ENCODE measurements around the gene SALL1. TPM values are rescaled to one million over a fixed set of nuclear protein-coding genes. Genes with fewer than 3 reads are reported as not detected.

SALL1 gene
- total RNA-seq, 3 donors from 2014 or later (not counting 1 experiment from before 2014, with no cell fraction given) = not detected

DNA sequence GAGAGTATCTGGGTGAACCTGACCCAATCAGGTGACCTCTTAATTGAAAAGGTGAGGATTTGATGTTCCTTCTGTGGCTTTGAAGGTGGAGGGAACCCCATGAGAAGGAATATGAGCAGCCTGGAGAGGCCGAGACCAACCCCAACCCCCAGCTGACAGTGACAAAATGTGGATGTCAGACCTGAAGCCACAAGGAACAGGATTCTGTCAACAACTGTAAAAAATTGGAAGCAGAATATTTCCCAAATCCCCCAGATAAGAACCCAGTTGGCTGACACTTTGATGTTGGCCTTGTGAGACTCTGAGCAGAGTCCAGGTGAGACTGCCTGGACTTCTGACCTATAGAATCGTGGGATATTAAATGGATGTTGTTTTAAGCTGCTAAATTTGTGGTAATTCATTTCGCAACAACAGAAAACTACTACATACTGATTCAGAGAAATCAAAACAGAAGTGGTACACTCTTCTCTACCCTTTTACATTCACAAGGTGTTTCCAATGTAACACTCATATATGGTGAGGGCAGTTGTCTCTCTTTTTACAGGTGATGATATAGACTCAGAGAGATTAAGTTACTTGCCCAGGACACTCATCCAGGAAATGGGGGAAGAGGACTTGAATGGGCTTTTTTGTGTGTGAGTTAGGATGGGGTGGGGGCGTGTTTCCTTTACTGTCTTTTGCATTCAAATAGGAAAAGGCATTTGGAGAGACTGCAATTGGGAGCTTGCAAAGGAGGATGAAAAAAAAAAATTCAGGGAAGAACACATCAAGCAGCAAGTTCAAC lies 29.8 kb upstream of the SALL1 start:
- Histone ChIP-seq H3K9me3 (ENCODE audit: control insufficient read depth, insufficient read depth, low read length) (no peaks in the 10 kb centered on the region), H3K27me3 (ENCODE audit: control insufficient read depth, insufficient read depth, low read length) (no peaks in the 10 kb centered on the region), H3K4me3 (ENCODE audit: low read length) (no peak overlapping the region), H3K4me1 (ENCODE audit: control insufficient read depth, insufficient read depth, low read length) (no peaks in the 10 kb centered on the region), H3K27ac (ENCODE audit: low read length) (no peak overlapping the region), H3K36me3 (ENCODE audit: control insufficient read depth, insufficient read depth, low read length) (no peaks in the 10 kb centered on the region)
- H3K4me1 Mint-ChIP-seq = no peaks in the 10 kb centered on the region
- intact Hi-C loops (cut with micrococcal nuclease) = no loop called here
- H3K27ac Mint-ChIP-seq = no peak overlapping the region
- H3K36me3 Mint-ChIP-seq = no peaks in the 10 kb centered on the region
- DNase-seq (no peak), ATAC-seq (no peak)
- H3K4me3 Mint-ChIP-seq = no peak overlapping the region
- WGBS (ENCODE audit: insufficient coverage) = 60% methylated on average over 2 of the region's 4 CpGs
- TF ChIP-seq, protein P1, sequence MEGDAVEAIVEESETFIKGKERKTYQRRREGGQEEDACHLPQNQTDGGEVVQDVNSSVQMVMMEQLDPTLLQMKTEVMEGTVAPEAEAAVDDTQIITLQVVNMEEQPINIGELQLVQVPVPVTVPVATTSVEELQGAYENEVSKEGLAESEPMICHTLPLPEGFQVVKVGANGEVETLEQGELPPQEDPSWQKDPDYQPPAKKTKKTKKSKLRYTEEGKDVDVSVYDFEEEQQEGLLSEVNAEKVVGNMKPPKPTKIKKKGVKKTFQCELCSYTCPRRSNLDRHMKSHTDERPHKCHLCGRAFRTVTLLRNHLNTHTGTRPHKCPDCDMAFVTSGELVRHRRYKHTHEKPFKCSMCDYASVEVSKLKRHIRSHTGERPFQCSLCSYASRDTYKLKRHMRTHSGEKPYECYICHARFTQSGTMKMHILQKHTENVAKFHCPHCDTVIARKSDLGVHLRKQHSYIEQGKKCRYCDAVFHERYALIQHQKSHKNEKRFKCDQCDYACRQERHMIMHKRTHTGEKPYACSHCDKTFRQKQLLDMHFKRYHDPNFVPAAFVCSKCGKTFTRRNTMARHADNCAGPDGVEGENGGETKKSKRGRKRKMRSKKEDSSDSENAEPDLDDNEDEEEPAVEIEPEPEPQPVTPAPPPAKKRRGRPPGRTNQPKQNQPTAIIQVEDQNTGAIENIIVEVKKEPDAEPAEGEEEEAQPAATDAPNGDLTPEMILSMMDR (IDR thresholded peaks at IDR 0.05) = no peak
- peaks cover 0 to 2% of the 10 kb centered on the region in 2 donors for H3K9me3 Mint-ChIP-seq
- peaks cover 0 to 12% of the 10 kb centered on the region in 2 donors for H3K27me3 Mint-ChIP-seq (ENCODE audit: low read depth in 2 of 2)

DNA sequence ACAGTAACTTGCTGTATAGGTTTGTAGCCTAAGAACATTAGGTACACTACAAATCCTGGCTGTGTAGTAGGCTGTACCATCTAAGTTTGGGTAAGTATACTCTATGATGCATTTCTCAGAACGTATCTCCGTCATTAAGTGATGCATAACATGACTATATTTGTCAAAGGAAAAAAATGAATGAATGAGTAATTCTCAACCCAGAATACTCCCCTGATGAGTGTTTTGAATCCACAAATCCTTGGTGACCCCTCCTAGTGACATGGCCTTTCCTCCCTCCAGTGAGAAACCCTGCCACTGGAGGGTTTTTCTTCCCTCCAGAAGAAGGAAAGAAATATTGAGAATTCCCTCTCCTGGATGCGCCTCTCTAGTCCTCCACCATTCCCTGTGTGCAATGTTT lies 24.0 kb upstream of the SALL1 start:
- TF ChIP-seq, protein P1 (IDR thresholded peaks at IDR 0.05) = no peak
- intact Hi-C loops (cut with micrococcal nuclease) = no loop called here
- Mint-ChIP-seq H3K36me3 (no peaks in the 10 kb centered on the region), H3K4me3 (no peak overlapping the region), H3K27ac (no peak overlapping the region), H3K4me1 (no peaks in the 10 kb centered on the region), H3K9me3 (no peaks in the 10 kb centered on the region), H3K27me3 (ENCODE audit: low read depth in 2 of 2) (no peaks in the 10 kb centered on the region)
- Histone ChIP-seq H3K4me3 (ENCODE audit: low read length) (no peak overlapping the region), H3K4me1 (ENCODE audit: control insufficient read depth, insufficient read depth, low read length) (no peaks in the 10 kb centered on the region), H3K27ac (ENCODE audit: low read length) (no peak overlapping the region), H3K9me3 (ENCODE audit: control insufficient read depth, insufficient read depth, low read length) (no peaks in the 10 kb centered on the region), H3K27me3 (ENCODE audit: control insufficient read depth, insufficient read depth, low read length) (no peaks in the 10 kb centered on the region), H3K36me3 (ENCODE audit: control insufficient read depth, insufficient read depth, low read length) (no peaks in the 10 kb centered on the region)
- ATAC-seq = no peak
- no peak for DNase-seq
- 88% methylated on average over 1 of the region's 3 CpGs for WGBS (ENCODE audit: insufficient coverage)

DNA sequence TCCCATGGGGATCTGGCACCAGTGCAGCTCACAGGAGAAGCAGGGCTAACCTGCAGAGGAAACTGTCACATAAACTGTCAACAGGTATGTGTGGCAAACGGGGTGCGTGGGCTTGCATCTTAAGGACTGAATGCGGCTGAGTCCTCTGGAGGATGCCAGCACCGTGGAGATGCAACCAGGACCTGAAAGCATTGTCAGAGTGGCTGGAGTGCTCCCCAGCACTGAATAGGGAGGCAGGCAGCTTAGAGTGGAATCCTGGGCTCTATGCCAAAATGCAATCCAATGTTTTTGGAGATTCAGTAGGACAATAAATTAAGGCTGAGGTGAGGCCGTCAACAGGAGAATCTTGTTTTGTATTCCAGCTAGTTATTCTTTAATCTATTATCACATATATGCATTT lies 21.3 kb upstream of the SALL1 start:
- Histone ChIP-seq H3K4me3 (ENCODE audit: low read length) (no peak overlapping the region), H3K27me3 (ENCODE audit: control insufficient read depth, insufficient read depth, low read length) (no peaks in the 10 kb centered on the region), H3K9me3 (ENCODE audit: control insufficient read depth, insufficient read depth, low read length) (no peaks in the 10 kb centered on the region), H3K4me1 (ENCODE audit: control insufficient read depth, insufficient read depth, low read length) (no peaks in the 10 kb centered on the region), H3K27ac (ENCODE audit: low read length) (no peak overlapping the region), H3K36me3 (ENCODE audit: control insufficient read depth, insufficient read depth, low read length) (no peaks in the 10 kb centered on the region)
- Mint-ChIP-seq H3K9me3 (no peaks in the 10 kb centered on the region), H3K36me3 (no peaks in the 10 kb centered on the region), H3K4me1 (no peaks in the 10 kb centered on the region), H3K27ac (no peak overlapping the region), H3K4me3 (no peak overlapping the region), H3K27me3 (ENCODE audit: low read depth in 2 of 2) (no peaks in the 10 kb centered on the region)
- TF ChIP-seq, protein P1 (IDR thresholded peaks at IDR 0.05) = no peak
- intact Hi-C loops (cut with micrococcal nuclease) = no loop called here
- ATAC-seq = no peak
- WGBS (ENCODE audit: insufficient coverage) = 88% methylated on average over 5 of the region's 5 CpGs
- DNase-seq = no peak

DNA sequence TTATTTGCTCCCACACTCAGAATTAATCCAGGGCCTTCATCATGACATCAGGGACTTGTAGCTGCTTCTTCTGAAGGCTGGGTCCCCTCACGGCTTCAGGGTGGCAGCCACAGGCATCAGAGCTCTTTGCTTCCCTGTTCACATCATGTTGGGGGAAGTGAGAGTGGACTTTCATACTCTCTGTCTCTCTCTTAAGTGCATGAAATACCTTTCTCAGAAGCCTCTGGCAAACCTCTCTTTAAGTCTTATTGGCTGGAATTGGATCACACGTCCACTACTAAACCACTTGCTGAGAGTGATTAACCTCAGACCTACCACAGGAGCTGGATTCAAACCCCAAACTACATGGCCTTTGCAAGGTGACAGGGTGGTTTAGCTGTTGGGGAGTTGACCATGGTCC lies 17.7 kb upstream of the SALL1 start:
- Mint-ChIP-seq H3K4me3 (no peak overlapping the region), H3K36me3 (no peaks in the 10 kb centered on the region), H3K9me3 (no peaks in the 10 kb centered on the region), H3K27me3 (ENCODE audit: low read depth in 2 of 2) (no peaks in the 10 kb centered on the region), H3K4me1 (no peaks in the 10 kb centered on the region), H3K27ac (no peak overlapping the region)
- Histone ChIP-seq H3K36me3 (ENCODE audit: control insufficient read depth, insufficient read depth, low read length) (no peaks in the 10 kb centered on the region), H3K4me1 (ENCODE audit: control insufficient read depth, insufficient read depth, low read length) (no peaks in the 10 kb centered on the region), H3K27me3 (ENCODE audit: control insufficient read depth, insufficient read depth, low read length) (no peaks in the 10 kb centered on the region), H3K9me3 (ENCODE audit: control insufficient read depth, insufficient read depth, low read length) (no peaks in the 10 kb centered on the region), H3K27ac (ENCODE audit: low read length) (no peak overlapping the region), H3K4me3 (ENCODE audit: low read length) (no peak overlapping the region)
- WGBS (ENCODE audit: insufficient coverage) = 75% methylated on average over 1 of the region's 2 CpGs
- no peak for DNase-seq
- no peak for ATAC-seq
- TF ChIP-seq, protein P1 (IDR thresholded peaks at IDR 0.05) = no peak
- intact Hi-C loops (cut with micrococcal nuclease) = no loop called here

Data from natural killer cell (primary cell).